ENCODE results near the gene JOSD1. TPM values are rescaled to one million over a fixed set of nuclear protein-coding genes. Genes with fewer than 3 reads are reported as not detected.

Gene JOSD1
- total RNA-seq, 1 donor from 2014 or later = 64.8 TPM

Other genes with a start within 250 kb of the JOSD1 start
- not detected in 2 replicates for gene KCNJ4, start 245.7 kb downstream of the JOSD1 start, total RNA-seq
- 36.2 and 61.1 TPM in 2 replicates for gene KDELR3, start 232.8 kb downstream of the JOSD1 start, total RNA-seq
- 214 and 364 TPM in 2 replicates for gene DDX17, start 194.6 kb downstream of the JOSD1 start, total RNA-seq
- 1.3 TPM in 1 of 2 replicates, not detected in the other for gene DMC1, start 130.8 kb downstream of the JOSD1 start, total RNA-seq
- gene FAM227A, start 44.6 kb downstream of the JOSD1 start, total RNA-seq = 1.9 and 3.3 TPM in 2 replicates
- gene CBY1, start 44.3 kb downstream of the JOSD1 start, total RNA-seq = 23.7 and 28.0 TPM in 2 replicates
- 38.9 and 57.0 TPM in 2 replicates for gene TOMM22, start 19.0 kb downstream of the JOSD1 start, total RNA-seq
- gene GTPBP1, start 5.0 kb upstream of the JOSD1 start, total RNA-seq = 27.0 and 45.6 TPM in 2 replicates
- gene SUN2, start 55.1 kb upstream of the JOSD1 start, total RNA-seq = 79.8 and 153 TPM in 2 replicates
- 14.6 and 20.2 TPM in 2 replicates for gene DNAL4, start 93.2 kb upstream of the JOSD1 start, total RNA-seq
- 1.1 and 3.7 TPM in 2 replicates for gene NPTXR, start 143.1 kb upstream of the JOSD1 start, total RNA-seq
- gene CBX6, start 171.3 kb upstream of the JOSD1 start, total RNA-seq = 49.6 and 50.9 TPM in 2 replicates

Data from glomerular endothelial cell (primary cell).